HCT116 (cell line): Measurements from ENCODE around the gene DIP2C. TPM values are rescaled to one million over a fixed set of nuclear protein-coding genes. Genes with fewer than 3 reads are reported as not detected.

Source experiments
- ATAC-seq: fragments of 200-7000 bp; cut with Tn5 transposase; 2 replicates; pipeline ENCODE4 v1.9.1; 2020; ENCODE audit warnings: mild to moderate bottlenecking, moderate library complexity
- BruUV-seq: library from RNA; stranded (reverse); fragments of 400-500 nt; replicated peaks from 2 replicates; lab custom pipeline; 2021; lab: Mats Ljungman, UMichigan
- CTCF ChIA-PET: fragments of 300-600 bp; sonication (Branson Sonifier 250); formaldehyde crosslinking; loops from one replicate; lab custom pipeline; 2021; ENCODE audit warnings: antibody characterized with exemption; lab: Charles Lee
- POLR2A ChIA-PET: fragments of 300-600, 350-600 bp; sonication (Branson Sonifier 250); formaldehyde crosslinking; loops from one replicate; lab custom pipeline; 2021; ENCODE audit warnings: antibody characterized with exemption; lab: Charles Lee
- RAD21 ChIA-PET, 2 experiments: fragments of 300-600 bp; sonication (Branson Sonifier 250); formaldehyde crosslinking; loops; one replicate each; lab custom pipeline; 2023; ENCODE audit warnings: low total read pairs in 2 of 2; ENCODE audit not compliant: uncharacterized antibody in 2 of 2, unreplicated experiment in 2 of 2, low non-redundant PET in 1 of 2; lab: Charles Lee
- DNase-seq: peaks from one replicate; pipeline ENCODE4 v3.0.0-alpha.2; 2010; ENCODE audit warnings: low read depth, low spot score
- H2AFZ ChIP-seq: fragments of 200-600 bp; shearing (Covaris generic), sonication (generic); 2 replicates; pipeline ENCODE4 v1.6.1; 2017; ENCODE audit warnings: low read depth, mixed run types, mixed read lengths, antibody characterized with exemption, low read length; ENCODE audit not compliant: poor library complexity, severe bottlenecking
- H3K27ac ChIP-seq: 2 replicates; pipeline ENCODE4 v1.5.1; 2012; ENCODE audit warnings: low read depth, low read length
- H3K27me3 ChIP-seq: fragments of 200-600 bp; sonication (generic); 2 replicates; pipeline ENCODE4 v1.6.1; 2016; ENCODE audit warnings: mixed run types, low read length, mixed read lengths; ENCODE audit not compliant: insufficient read depth
- H3K36me3 ChIP-seq, 2 experiments: fragments of 200-500 bp in 1 of 2; fragments of 200-600 bp in 1 of 2; sonication (Bioruptor generic) in 1 of 2; sonication (generic) in 1 of 2; 2 replicates each; pipeline versions ENCODE4 v1.5.1 to v1.6.1; 2014 to 2016; ENCODE audit warnings: low read length in 2 of 2, inconsistent platforms in 1 of 2, mixed read lengths in 1 of 2, mixed run types in 1 of 2; ENCODE audit not compliant: insufficient read depth in 2 of 2, control insufficient read depth in 1 of 2
- H3K4me1 ChIP-seq, 2 experiments: fragments of 200-600 bp in 1 of 2; sonication (generic) in 1 of 2; 2 replicates each; pipeline versions ENCODE4 v1.5.1 to v1.6.1; 2012 to 2017; ENCODE audit warnings: low read length in 2 of 2, inconsistent platforms in 1 of 2, mild to moderate bottlenecking in 1 of 2, mixed read lengths in 1 of 2, mixed run types in 1 of 2, moderate library complexity in 1 of 2; ENCODE audit not compliant: insufficient read depth in 2 of 2, control insufficient read depth in 1 of 2
- H3K4me2 ChIP-seq: fragments of 200-600 bp; sonication (generic); 2 replicates; pipeline ENCODE4 v1.6.1; 2017; ENCODE audit warnings: mixed run types, low read length, mixed read lengths
- H3K4me3 ChIP-seq, 2 experiments: fragments of 200-600 bp in 1 of 2; sonication (generic) in 1 of 2; replicated peaks in 1 of 2; 2 replicates each; pipeline ENCODE4 v1.5.1; 2011 to 2016; ENCODE audit warnings: low read length in 2 of 2, control low read depth in 1 of 2, low read depth in 1 of 2, mild to moderate bottlenecking in 1 of 2, mixed read lengths in 1 of 2, mixed run types in 1 of 2
- H3K79me2 ChIP-seq: fragments of 200-600 bp; sonication (generic); 2 replicates; pipeline ENCODE4 v1.6.1; 2017; ENCODE audit warnings: mild to moderate bottlenecking, mixed run types, low read length, moderate library complexity, mixed read lengths; ENCODE audit not compliant: insufficient read depth
- H3K9ac ChIP-seq: fragments of 200-600 bp; sonication (generic); 2 replicates; pipeline ENCODE4 v1.6.1; 2016; ENCODE audit warnings: low read length, mixed read lengths
- H3K9me2 ChIP-seq: fragments of 200-600 bp; sonication (generic), shearing (Covaris generic); 2 replicates; pipeline ENCODE4 v1.6.1; 2017; ENCODE audit warnings: mixed run types, mild to moderate bottlenecking, moderate library complexity; ENCODE audit not compliant: insufficient read depth
- H3K9me3 ChIP-seq, 2 experiments: fragments of 200-500 bp in 1 of 2; fragments of 200-600 bp in 1 of 2; sonication (Bioruptor generic) in 1 of 2; sonication (generic) in 1 of 2; 2 replicates each; pipeline ENCODE4 v1.6.1; 2014 to 2017; ENCODE audit warnings: low read length in 2 of 2, mixed read lengths in 2 of 2, inconsistent platforms in 1 of 2, low read depth in 1 of 2, mild to moderate bottlenecking in 1 of 2, mixed run types in 1 of 2, moderate library complexity in 1 of 2; ENCODE audit not compliant: control insufficient read depth in 1 of 2, insufficient read depth in 1 of 2
- H4K20me1 ChIP-seq: fragments of 200-600 bp; sonication (generic), shearing (Covaris generic); 2 replicates; pipeline ENCODE4 v1.6.1; 2017; ENCODE audit warnings: mixed run types, mild to moderate bottlenecking, moderate library complexity; ENCODE audit not compliant: insufficient read depth
- CBX3 ChIP-seq: IDR thresholded peaks from 2 replicates; pipeline ENCODE4 v1.6.1; 2012; ENCODE audit warnings: low read depth
- EGR1 ChIP-seq: IDR thresholded peaks from 2 replicates; pipeline ENCODE4 v1.6.1; 2012; ENCODE audit warnings: low read depth
- ELF1 ChIP-seq: IDR thresholded peaks from 2 replicates; pipeline ENCODE4 v1.6.1; 2012; ENCODE audit warnings: low read depth, borderline replicate concordance
- EZH2 ChIP-seq: fragments of 200-600 bp; sonication (generic); IDR thresholded peaks from 2 replicates; pipeline ENCODE4 v1.6.1; 2017; ENCODE audit warnings: antibody characterized with exemption, mixed run types
- EZH2phosphoT487 ChIP-seq: fragments of 200-600 bp; IDR thresholded peaks from 2 replicates; pipeline ENCODE4 v1.6.1; 2018; ENCODE audit warnings: antibody characterized with exemption, borderline replicate concordance
- FOSL1 ChIP-seq: IDR thresholded peaks from 2 replicates; pipeline ENCODE4 v1.6.1; 2012; ENCODE audit warnings: low read depth
- MAX ChIP-seq: IDR thresholded peaks from 2 replicates; pipeline ENCODE4 v1.6.1; 2012
- POLR2A ChIP-seq: IDR thresholded peaks from 2 replicates; pipeline ENCODE4 v1.7.0; 2011; ENCODE audit warnings: borderline replicate concordance; ENCODE audit not compliant: insufficient read depth, insufficient read length; ENCODE audit errors: extremely low read depth
- POLR2AphosphoS5 ChIP-seq: IDR thresholded peaks from 2 replicates; pipeline ENCODE4 v1.6.1; 2011; ENCODE audit warnings: mild to moderate bottlenecking, low read depth, low read length, moderate library complexity
- SIN3A ChIP-seq: IDR thresholded peaks from 2 replicates; pipeline ENCODE4 v1.6.1; 2012; ENCODE audit warnings: low read depth
- SP1 ChIP-seq: IDR thresholded peaks from 2 replicates; pipeline ENCODE4 v1.6.1; 2012; ENCODE audit warnings: low read depth
- TCF7L2 ChIP-seq: IDR thresholded peaks from 2 replicates; pipeline ENCODE4 v1.7.0; 2011; ENCODE audit warnings: borderline replicate concordance, inconsistent platforms; ENCODE audit not compliant: insufficient read depth, insufficient read length; ENCODE audit errors: extremely low read depth
- YY1 ChIP-seq: IDR thresholded peaks from 2 replicates; pipeline ENCODE4 v1.6.1; 2011; ENCODE audit warnings: low read length, low read depth, moderate library complexity, mild to moderate bottlenecking; ENCODE audit not compliant: insufficient replicate concordance; ENCODE audit errors: extremely low read depth
- ZFX ChIP-seq: fragments of 450-650 bp; IDR thresholded peaks from 2 replicates; pipeline ENCODE4 v1.6.1; 2017
- ZNF274 ChIP-seq: fragments of 200-500 bp; sonication (Bioruptor generic); IDR thresholded peaks from 2 replicates; pipeline ENCODE4 v1.6.1; 2014; ENCODE audit warnings: mild to moderate bottlenecking, low read depth, low read length, inconsistent platforms
- intact Hi-C: fragments of 100-400 bp; cut with micrococcal nuclease; formaldehyde crosslinking; loops from 2 replicates; pipeline ENCODE4 v1.10.0; 2022
- total RNA-seq: library from RNA; stranded (reverse); gene quantifications from one replicate; pipeline ENCODE4 v1.2.1, GENCODE V29; 2021; ENCODE audit not compliant: unreplicated experiment
- TF ChIP-seq, protein P1 (sequence below): IDR thresholded peaks from 2 replicates; pipeline ENCODE4 v1.6.1; 2012; ENCODE audit warnings: low read depth
- TF ChIP-seq, protein P2 (sequence below), 3 experiments: fragments of 200-600 bp in 1 of 3; sonication (generic) in 1 of 3; IDR thresholded peaks in 2 of 3; conservative IDR thresholded peaks in 1 of 3; 2 replicates each; pipeline ENCODE4 v1.5.1; 2012 to 2017; ENCODE audit warnings: low read depth in 2 of 3, low read length in 2 of 3, antibody characterized with exemption in 1 of 3, borderline replicate concordance in 1 of 3, control low read depth in 1 of 3, mild to moderate bottlenecking in 1 of 3, mixed read lengths in 1 of 3, mixed run types in 1 of 3, moderate library complexity in 1 of 3; ENCODE audit not compliant: insufficient read depth in 1 of 3

The DIP2C gene
- total RNA-seq, 1 experiment from 2014 or later = 15.4 TPM

- no peak overlapping the region for H3K9ac ChIP-seq
- no peak overlapping the region for H3K4me2 ChIP-seq
- no peak for TF ChIP-seq EZH2
- no peak for TF ChIP-seq ZNF274
- TF ChIP-seq ZFX = no peak
- no peak for TF ChIP-seq POLR2AphosphoS5
- no peak for TF ChIP-seq CBX3
- TF ChIP-seq SP1 = no peak
- TF ChIP-seq EGR1 = no peak
- no peak for TF ChIP-seq YY1
- TF ChIP-seq, protein P1, sequence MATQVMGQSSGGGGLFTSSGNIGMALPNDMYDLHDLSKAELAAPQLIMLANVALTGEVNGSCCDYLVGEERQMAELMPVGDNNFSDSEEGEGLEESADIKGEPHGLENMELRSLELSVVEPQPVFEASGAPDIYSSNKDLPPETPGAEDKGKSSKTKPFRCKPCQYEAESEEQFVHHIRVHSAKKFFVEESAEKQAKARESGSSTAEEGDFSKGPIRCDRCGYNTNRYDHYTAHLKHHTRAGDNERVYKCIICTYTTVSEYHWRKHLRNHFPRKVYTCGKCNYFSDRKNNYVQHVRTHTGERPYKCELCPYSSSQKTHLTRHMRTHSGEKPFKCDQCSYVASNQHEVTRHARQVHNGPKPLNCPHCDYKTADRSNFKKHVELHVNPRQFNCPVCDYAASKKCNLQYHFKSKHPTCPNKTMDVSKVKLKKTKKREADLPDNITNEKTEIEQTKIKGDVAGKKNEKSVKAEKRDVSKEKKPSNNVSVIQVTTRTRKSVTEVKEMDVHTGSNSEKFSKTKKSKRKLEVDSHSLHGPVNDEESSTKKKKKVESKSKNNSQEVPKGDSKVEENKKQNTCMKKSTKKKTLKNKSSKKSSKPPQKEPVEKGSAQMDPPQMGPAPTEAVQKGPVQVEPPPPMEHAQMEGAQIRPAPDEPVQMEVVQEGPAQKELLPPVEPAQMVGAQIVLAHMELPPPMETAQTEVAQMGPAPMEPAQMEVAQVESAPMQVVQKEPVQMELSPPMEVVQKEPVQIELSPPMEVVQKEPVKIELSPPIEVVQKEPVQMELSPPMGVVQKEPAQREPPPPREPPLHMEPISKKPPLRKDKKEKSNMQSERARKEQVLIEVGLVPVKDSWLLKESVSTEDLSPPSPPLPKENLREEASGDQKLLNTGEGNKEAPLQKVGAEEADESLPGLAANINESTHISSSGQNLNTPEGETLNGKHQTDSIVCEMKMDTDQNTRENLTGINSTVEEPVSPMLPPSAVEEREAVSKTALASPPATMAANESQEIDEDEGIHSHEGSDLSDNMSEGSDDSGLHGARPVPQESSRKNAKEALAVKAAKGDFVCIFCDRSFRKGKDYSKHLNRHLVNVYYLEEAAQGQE = no peak
- no peak for TF ChIP-seq MAX
- no peak for TF ChIP-seq ELF1
- no peak for TF ChIP-seq FOSL1
- TF ChIP-seq, protein P2, sequence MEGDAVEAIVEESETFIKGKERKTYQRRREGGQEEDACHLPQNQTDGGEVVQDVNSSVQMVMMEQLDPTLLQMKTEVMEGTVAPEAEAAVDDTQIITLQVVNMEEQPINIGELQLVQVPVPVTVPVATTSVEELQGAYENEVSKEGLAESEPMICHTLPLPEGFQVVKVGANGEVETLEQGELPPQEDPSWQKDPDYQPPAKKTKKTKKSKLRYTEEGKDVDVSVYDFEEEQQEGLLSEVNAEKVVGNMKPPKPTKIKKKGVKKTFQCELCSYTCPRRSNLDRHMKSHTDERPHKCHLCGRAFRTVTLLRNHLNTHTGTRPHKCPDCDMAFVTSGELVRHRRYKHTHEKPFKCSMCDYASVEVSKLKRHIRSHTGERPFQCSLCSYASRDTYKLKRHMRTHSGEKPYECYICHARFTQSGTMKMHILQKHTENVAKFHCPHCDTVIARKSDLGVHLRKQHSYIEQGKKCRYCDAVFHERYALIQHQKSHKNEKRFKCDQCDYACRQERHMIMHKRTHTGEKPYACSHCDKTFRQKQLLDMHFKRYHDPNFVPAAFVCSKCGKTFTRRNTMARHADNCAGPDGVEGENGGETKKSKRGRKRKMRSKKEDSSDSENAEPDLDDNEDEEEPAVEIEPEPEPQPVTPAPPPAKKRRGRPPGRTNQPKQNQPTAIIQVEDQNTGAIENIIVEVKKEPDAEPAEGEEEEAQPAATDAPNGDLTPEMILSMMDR (IDR thresholded peaks at IDR 0.05 in 2 of 3, conservative IDR thresholded peaks at IDR 0.05 in 1 of 3; ENCODE audit: borderline replicate concordance in 1 of 3, insufficient read depth in 1 of 3, low read depth in 2 of 3, low read length in 2 of 3) = no peak
- no peak for TF ChIP-seq POLR2A
- no peak for TF ChIP-seq SIN3A
- no peak for TF ChIP-seq TCF7L2
- TF ChIP-seq EZH2phosphoT487 = no peak
- intact Hi-C loops = no loop called here
- no peaks in the 10 kb centered on the region for H3K79me2 ChIP-seq
- ATAC-seq = no peak
- no TSS peak for BruUV-seq
- DNase-seq = no peak
- H2AFZ ChIP-seq = no peak overlapping the region
- RAD21 ChIA-PET = no interaction called here
- no peaks in the 10 kb centered on the region for H3K4me1 ChIP-seq
- H4K20me1 ChIP-seq = no peaks in the 10 kb centered on the region
- H3K36me3 ChIP-seq = no peaks in the 10 kb centered on the region
- H3K4me3 ChIP-seq = no peak overlapping the region
- no peaks in the 10 kb centered on the region for H3K9me3 ChIP-seq
- H3K27ac ChIP-seq = no peak overlapping the region
- H3K27me3 ChIP-seq = no peaks in the 10 kb centered on the region
- CTCF ChIA-PET = no interaction called here
- no peaks in the 10 kb centered on the region for H3K9me2 ChIP-seq
- POLR2A ChIA-PET = no interaction called here
These were observed 184.0 kb downstream of the DIP2C start for GRCh38 chr10:505419-505818.
